Fibroblast of lung (primary cell): ENCODE results near the gene SNAP91. TPM values are rescaled to one million over a fixed set of nuclear protein-coding genes. Genes with fewer than 3 reads are reported as not detected.

Experiments used
- DNase-seq, 2 donors: peaks; one replicate each; pipeline versions ENCODE4 v3.0.0 to v3.0.0-alpha.2; 2010; ENCODE audit warnings: low read depth in 2 of 2
- H2AFZ ChIP-seq: 2 replicates; pipeline ENCODE4 v1.5.1; 2012; ENCODE audit warnings: low read length, control low read depth, inconsistent platforms
- H3K27ac ChIP-seq: 2 replicates; pipeline ENCODE4 v1.5.1; 2011; ENCODE audit warnings: low read length, control low read depth; ENCODE audit not compliant: insufficient read depth
- H3K27me3 ChIP-seq: 2 replicates; pipeline ENCODE4 v1.5.1; 2011; ENCODE audit warnings: mild to moderate bottlenecking, low read length; ENCODE audit not compliant: control insufficient read depth, insufficient read depth
- H3K36me3 ChIP-seq: 2 replicates; pipeline ENCODE4 v1.5.1; 2011; ENCODE audit warnings: low read length; ENCODE audit not compliant: control insufficient read depth, insufficient read depth
- H3K4me1 ChIP-seq: 2 replicates; pipeline ENCODE4 v1.5.1; 2011; ENCODE audit warnings: low read length; ENCODE audit not compliant: control insufficient read depth, insufficient read depth; ENCODE audit errors: extremely low read depth
- H3K4me2 ChIP-seq: 2 replicates; pipeline ENCODE4 v1.5.1; 2011; ENCODE audit warnings: low read length, control low read depth; ENCODE audit not compliant: insufficient read depth; ENCODE audit errors: extremely low read depth
- H3K4me3 ChIP-seq, 4 experiments: fragments of 200-600 bp in 1 of 4; sonication (generic) in 1 of 4; replicated peaks in 1 of 4; 2 replicates each; pipeline ENCODE4 v1.5.1; 2011 to 2016; ENCODE audit warnings: low read length in 4 of 4, low read depth in 3 of 4, mild to moderate bottlenecking in 3 of 4, control low read depth in 2 of 4, inconsistent platforms in 1 of 4, mixed read lengths in 1 of 4; ENCODE audit not compliant: insufficient read depth in 1 of 4; ENCODE audit errors: control extremely low read depth in 1 of 4
- H3K79me2 ChIP-seq: 2 replicates; pipeline ENCODE4 v1.5.1; 2012; ENCODE audit warnings: mild to moderate bottlenecking, low read length, inconsistent platforms; ENCODE audit not compliant: control insufficient read depth, insufficient read depth
- H3K9ac ChIP-seq: 2 replicates; pipeline ENCODE4 v1.5.1; 2011; ENCODE audit warnings: mild to moderate bottlenecking, low read length, control low read depth; ENCODE audit not compliant: insufficient read depth
- H3K9me3 ChIP-seq: 2 replicates; pipeline ENCODE4 v1.5.1; 2012; ENCODE audit warnings: low read depth, low read length; ENCODE audit not compliant: control insufficient read depth, insufficient read depth
- H4K20me1 ChIP-seq: 2 replicates; pipeline ENCODE4 v1.5.1; 2011; ENCODE audit warnings: low read length; ENCODE audit not compliant: control insufficient read depth, insufficient read depth; ENCODE audit errors: extremely low read depth
- CTCF ChIP-seq, 2 donors: IDR thresholded peaks in 1 of 2; conservative IDR thresholded peaks in 1 of 2; 1 replicate in 1 of 2; 2 replicates in 1 of 2; pipeline ENCODE4 v1.5.1; 2011 to 2012; ENCODE audit warnings: low read length in 2 of 2, control low read depth in 1 of 2, inconsistent platforms in 1 of 2, low read depth in 1 of 2, mild to moderate bottlenecking in 1 of 2
- EZH2 ChIP-seq: IDR thresholded peaks from 2 replicates; pipeline ENCODE4 v1.5.1; 2012; ENCODE audit warnings: low read length, control low read depth, mild to moderate bottlenecking; ENCODE audit errors: missing control alignments
- polyA plus RNA-seq, 2 donors: library from polyadenylated mRNA; depleted of rRNA in 1 of 2; stranded (reverse) in 1 of 2; unstranded in 1 of 2; fragments of >200 nt; gene quantifications; 2 replicates each; pipeline ENCODE4 v1.2.1, GENCODE V29; 2011 to 2012; ENCODE audit warnings: missing spikeins in 1 of 2
- total RNA-seq: library from RNA; depleted of rRNA; stranded (reverse); fragments of >200 nt; gene quantifications from 2 replicates; pipeline ENCODE4 v1.2.1, GENCODE V29; 2014

SNAP91 gene
- total and polyA plus RNA-seq, 2 donors (not counting 1 experiment from before 2014, with no cell fraction given), result 0.02 to 0.17 TPM

GRCh38 chr6:83518816-83519480 lies 190.0 kb downstream of the SNAP91 start:
- Histone ChIP-seq H3K4me3 (no peak overlapping the region), H3K79me2 (no peaks in the 10 kb centered on the region), H3K9ac (no peak overlapping the region), H3K4me2 (no peak overlapping the region), H3K4me1 (no peaks in the 10 kb centered on the region), H3K9me3 (no peaks in the 10 kb centered on the region), H2AFZ (no peak overlapping the region), H4K20me1 (no peaks in the 10 kb centered on the region), H3K27ac (no peak overlapping the region), H3K36me3 (no peaks in the 10 kb centered on the region), H3K27me3 (no peaks in the 10 kb centered on the region)
- DNase-seq, result peak; percentile 47 to 53
- no peak for TF ChIP-seq EZH2
- TF ChIP-seq CTCF (conservative IDR thresholded peaks at IDR 0.05 in 1 of 2, IDR thresholded peaks at IDR 0.05 in 1 of 2; ENCODE audit: low read depth in 1 of 2, low read length in 2 of 2), result peak; percentile 45 to 56

GRCh38 chr6:83517500-83517899 lies 191.4 kb downstream of the SNAP91 start:
- no peak for TF ChIP-seq CTCF (conservative IDR thresholded peaks at IDR 0.05 in 1 of 2, IDR thresholded peaks at IDR 0.05 in 1 of 2; ENCODE audit: low read depth in 1 of 2, low read length in 2 of 2)
- no peak for TF ChIP-seq EZH2
- no peak for DNase-seq
- Histone ChIP-seq H3K9ac (no peak overlapping the region), H2AFZ (no peak overlapping the region), H3K4me3 (no peak overlapping the region), H3K27ac (no peak overlapping the region), H4K20me1 (no peaks in the 10 kb centered on the region), H3K4me2 (no peak overlapping the region), H3K36me3 (no peaks in the 10 kb centered on the region), H3K4me1 (no peaks in the 10 kb centered on the region), H3K79me2 (no peaks in the 10 kb centered on the region), H3K27me3 (no peaks in the 10 kb centered on the region), H3K9me3 (no peaks in the 10 kb centered on the region)

GRCh38 chr6:83514866-83515466 lies 193.9 kb downstream of the SNAP91 start:
- peak; percentile 51 to 81 for DNase-seq
- peak overlapping the region in 1 of 4 experiments; percentile 78 for H3K4me3 ChIP-seq
- no peak overlapping the region for H3K4me2 ChIP-seq
- no peaks in the 10 kb centered on the region for H3K4me1 ChIP-seq
- no peaks in the 10 kb centered on the region for H4K20me1 ChIP-seq
- no peak overlapping the region for H2AFZ ChIP-seq
- TF ChIP-seq CTCF (conservative IDR thresholded peaks at IDR 0.05 in 1 of 2, IDR thresholded peaks at IDR 0.05 in 1 of 2; ENCODE audit: low read depth in 1 of 2, low read length in 2 of 2) (peak; percentile 91 to 94), EZH2 (no peak)
- H3K27me3 ChIP-seq, result no peaks in the 10 kb centered on the region
- no peak overlapping the region for H3K27ac ChIP-seq
- no peaks in the 10 kb centered on the region for H3K36me3 ChIP-seq
- H3K9ac ChIP-seq, result no peak overlapping the region
- H3K79me2 ChIP-seq, result no peaks in the 10 kb centered on the region
- H3K9me3 ChIP-seq, result no peaks in the 10 kb centered on the region
